GM18519 (cell line): ENCODE data around the gene LYRM7.

Source experiments
- ATAC-seq: cut with Tn5 transposase; IDR thresholded peaks from one replicate; pipeline ENCODE4 v1.9.1; 2021; ENCODE audit warnings: mild to moderate bottlenecking, moderate library complexity; ENCODE audit not compliant: unreplicated experiment, low FRiP score

Gene LYRM7

GRCh38 chr5:131217791-131218190 is 47.0 kb downstream of the LYRM7 start:
- ATAC-seq = no peak

DNA sequence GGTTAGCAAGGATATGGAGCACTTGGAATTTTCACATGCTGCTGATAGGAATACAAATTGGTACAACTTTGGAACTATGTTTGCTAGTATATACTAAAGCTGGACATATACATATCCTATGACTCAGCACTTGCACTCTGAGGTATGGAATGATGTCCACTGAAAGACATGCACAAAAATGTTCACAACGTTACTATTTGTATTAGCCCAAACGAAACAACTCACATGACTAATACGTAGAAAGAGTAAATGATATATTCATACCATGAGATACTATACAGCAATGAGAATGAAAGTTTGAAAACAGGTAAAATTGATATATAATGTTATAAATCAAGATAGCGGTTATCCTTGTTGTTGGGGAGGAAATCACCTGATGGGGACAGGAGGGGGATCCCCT is 47.6 kb downstream of the LYRM7 start:
- ATAC-seq = peak; percentile 85

DNA sequence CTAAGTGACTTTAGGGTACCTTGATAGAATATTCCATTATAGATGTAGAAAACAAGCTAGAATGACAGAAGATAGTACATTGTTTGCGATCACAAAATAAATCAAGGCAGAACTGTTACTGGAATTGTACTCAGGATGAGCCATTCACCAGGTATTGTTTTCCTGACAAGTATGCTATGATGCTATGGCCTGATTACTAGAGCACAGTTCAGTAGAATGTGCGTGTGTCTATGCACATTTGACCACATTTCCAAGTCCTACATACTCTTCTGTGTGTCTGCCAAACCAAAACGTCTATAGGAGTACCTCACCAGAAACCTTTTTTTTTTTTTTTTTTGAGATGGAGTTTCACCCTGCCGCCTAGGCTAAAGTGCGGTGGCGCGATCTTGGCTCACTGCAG is 49.8 kb downstream of the LYRM7 start:
- ATAC-seq = no peak

GRCh38 chr5:131221008-131221703 is 50.4 kb downstream of the LYRM7 start:
- no peak for ATAC-seq

- ATAC-seq = no peak
These were observed 51.1 kb downstream of the LYRM7 start for GRCh38 chr5:131221888-131222287.

GRCh38 chr5:131222731-131223130 is 52.0 kb downstream of the LYRM7 start:
- ATAC-seq = no peak

- ATAC-seq = no peak
These were observed 53.1 kb downstream of the LYRM7 start for GRCh38 chr5:131223751-131224386.

- ATAC-seq = peak; percentile 89
These were observed 53.9 kb downstream of the LYRM7 start for GRCh38 chr5:131224387-131225201.

GRCh38 chr5:131225282-131225974 is 54.7 kb downstream of the LYRM7 start:
- no peak for ATAC-seq

DNA sequence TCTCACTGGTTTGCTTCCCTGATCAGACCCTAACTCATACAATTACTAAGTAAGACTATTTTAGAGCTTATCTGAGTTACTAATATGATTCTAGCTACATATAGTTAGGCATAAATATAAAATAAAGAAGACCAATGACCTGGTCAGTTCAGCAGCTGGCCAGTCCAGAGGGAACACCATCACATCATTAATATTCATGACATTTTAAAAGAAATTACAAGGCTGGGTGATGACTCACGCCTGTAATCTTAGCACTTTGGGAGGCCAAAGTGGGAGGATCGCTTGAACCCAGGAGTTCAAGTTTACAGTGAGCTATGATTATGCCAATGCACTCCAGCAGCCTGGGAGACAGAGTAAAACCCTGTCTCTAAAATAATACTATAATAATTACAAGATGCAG is 56.2 kb downstream of the LYRM7 start:
- ATAC-seq = no peak

DNA sequence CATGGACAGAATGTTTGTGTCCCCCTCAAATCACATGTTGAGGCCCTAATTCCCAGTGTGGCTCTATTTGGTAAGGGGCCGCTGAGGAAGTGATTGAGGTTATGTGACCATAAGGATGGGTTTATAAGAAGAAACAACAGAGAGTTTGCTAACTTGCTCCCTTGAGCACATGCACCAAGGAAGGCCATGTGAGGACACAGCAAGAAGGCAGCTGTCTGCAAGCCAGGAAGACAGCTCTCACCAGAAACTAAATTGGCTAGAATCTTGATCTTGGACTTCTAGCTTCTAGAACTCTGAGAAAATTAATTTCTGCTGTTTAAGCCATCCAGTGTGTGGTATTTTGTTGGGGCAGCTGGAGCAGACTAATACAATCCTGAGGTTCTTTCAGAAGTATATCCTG is 57.9 kb downstream of the LYRM7 start:
- no peak for ATAC-seq

GRCh38 chr5:131229623-131230022 is 58.9 kb downstream of the LYRM7 start:
- ATAC-seq = no peak

- peak; percentile 51 for ATAC-seq
These were observed 59.7 kb downstream of the LYRM7 start for GRCh38 chr5:131230406-131230805.

DNA sequence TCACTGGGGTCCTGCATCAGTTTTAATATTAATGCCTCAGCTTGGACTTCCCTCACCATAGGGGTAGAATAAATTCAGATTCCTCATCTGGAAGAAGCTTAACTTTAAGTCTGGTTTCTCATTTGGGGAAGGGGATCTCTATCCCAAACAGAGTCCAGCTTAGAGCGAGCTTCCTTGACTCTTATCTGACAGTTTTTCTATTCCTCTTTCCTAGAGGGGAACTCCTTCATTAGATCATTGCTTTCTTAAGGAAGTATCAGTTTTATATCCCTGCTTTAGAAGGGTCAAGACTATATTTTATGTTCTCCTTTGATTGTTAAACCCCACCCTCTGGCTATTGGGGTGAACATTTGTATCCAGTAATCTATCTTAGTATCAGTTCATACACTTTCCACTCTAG is 68.9 kb downstream of the LYRM7 start:
- no peak for ATAC-seq

DNA sequence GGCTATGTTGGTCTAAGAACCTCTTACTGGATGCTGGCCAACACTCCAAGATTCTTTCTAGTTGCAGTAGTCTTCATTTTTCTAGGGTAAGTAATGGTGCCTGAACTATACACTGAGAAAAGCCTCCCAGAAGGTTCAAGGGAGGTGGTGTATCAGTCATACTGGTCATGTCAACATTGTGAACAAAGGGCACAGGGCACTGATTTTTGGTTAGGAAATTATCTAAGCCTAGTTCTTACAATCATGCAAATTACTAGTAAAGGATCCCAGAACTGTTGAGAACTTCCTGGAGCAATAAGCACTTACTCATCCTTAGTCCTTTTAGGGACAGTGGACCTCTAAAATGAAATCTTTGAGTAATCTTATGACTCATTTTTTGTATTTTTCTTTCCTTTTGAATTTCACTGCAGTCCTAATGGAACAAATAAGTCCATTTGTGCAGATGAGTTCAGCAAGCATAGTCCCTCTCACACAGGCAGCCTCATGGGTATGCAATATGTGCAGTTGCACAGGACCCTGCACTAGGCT is 72.0 kb downstream of the LYRM7 start:
- no peak for ATAC-seq

GRCh38 chr5:131245312-131245711 is 74.6 kb downstream of the LYRM7 start:
- no peak for ATAC-seq

DNA sequence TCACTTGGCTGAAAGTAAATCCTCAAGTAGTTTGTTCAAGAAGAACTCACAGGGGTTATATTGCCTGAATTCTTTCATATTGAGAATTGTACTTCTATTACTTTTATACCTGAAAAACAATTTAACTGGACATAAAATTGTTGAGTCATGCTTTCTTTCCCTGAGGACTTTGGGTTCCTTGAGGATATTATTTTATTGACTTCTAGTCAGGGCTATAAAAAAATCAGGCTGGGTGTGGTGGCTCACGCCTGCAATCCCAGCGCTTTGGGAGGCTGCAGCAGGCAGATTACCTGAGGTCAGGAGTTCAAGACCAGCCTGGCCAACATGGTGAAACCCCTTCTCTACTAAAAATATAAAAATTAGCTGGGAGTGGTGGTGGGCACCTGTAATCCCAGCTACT is 75.2 kb downstream of the LYRM7 start:
- ATAC-seq = no peak

DNA sequence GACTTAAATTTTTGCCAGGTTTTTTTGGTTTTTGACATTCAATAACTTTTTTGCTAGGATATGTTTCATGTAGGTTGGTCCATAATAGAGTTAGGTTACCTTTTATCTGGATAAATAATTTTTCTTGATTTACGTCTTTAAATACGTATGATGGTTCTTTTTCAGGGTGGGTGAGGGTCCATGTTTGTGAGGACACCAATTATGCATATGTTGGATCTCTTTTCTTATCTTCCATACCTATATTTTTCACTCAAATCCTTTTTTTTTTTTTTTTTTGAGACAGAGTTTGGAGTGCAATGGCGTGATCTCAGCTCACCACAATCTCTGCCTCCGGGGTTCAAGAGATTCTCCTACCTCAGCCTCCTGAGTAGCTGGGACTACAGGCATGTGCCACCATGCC is 75.8 kb downstream of the LYRM7 start:
- no peak for ATAC-seq

- no peak for ATAC-seq
These were observed 80.2 kb downstream of the LYRM7 start for GRCh38 chr5:131250751-131251475.

- ATAC-seq = peak; percentile 85
These were observed 82.1 kb downstream of the LYRM7 start for GRCh38 chr5:131252824-131253171.
